K562 (cell line): ENCODE data around the gene TRABD. TPM values are rescaled to one million over a fixed set of nuclear protein-coding genes. Genes with fewer than 3 reads are reported as not detected.

Experiments used
- ATAC-seq: fragments of 200-7000 bp; cut with Tn5 transposase; 3 replicates; pipeline ENCODE4 v1.9.1; 2020; ENCODE audit warnings: moderate library complexity
- BruUV-seq: library from RNA; stranded (reverse); fragments of 400-500 nt; replicated peaks from 2 replicates; lab custom pipeline; 2021; lab: Mats Ljungman, UMichigan
- CTCF ChIA-PET: fragments of 300-600 bp; formaldehyde crosslinking; extraction: SDS; loops from one replicate; lab custom pipeline; 2021; ENCODE audit warnings: low intra/inter-chr PET ratio; lab: Yijun Ruan, JAX
- POLR2A ChIA-PET: fragments of 300-600, 350-650 bp; sonication (Branson Sonifier 250); formaldehyde crosslinking; extraction: SDS; loops from one replicate; lab custom pipeline; 2021; ENCODE audit warnings: antibody characterized with exemption, inconsistent platforms; lab: Yijun Ruan, JAX
- DNase-seq, 4 experiments: peaks; one replicate each; pipeline versions ENCODE4 v3.0.0 to v3.0.0-alpha.2; 2011 to 2018; ENCODE audit warnings: low spot score in 3 of 4, mixed read lengths in 3 of 4; ENCODE audit errors: extremely low read depth in 1 of 4
- FAIRE-seq: peaks from 2 replicates; lab custom pipeline; 2011; peaks lifted over from hg19 to GRCh38; lab: Jason Lieb, UNC
- H2AFZ ChIP-seq: 2 replicates; pipeline ENCODE4 v1.6.0; 2011; ENCODE audit warnings: low read depth, low read length, control low read depth, inconsistent platforms
- H3K27ac ChIP-seq: fragments of 200-600 bp; 3 replicates; pipeline ENCODE4 v1.8.0; 2011; ENCODE audit warnings: low read depth, mild to moderate bottlenecking, control low read depth, inconsistent platforms, low read length, moderate library complexity, mixed read lengths; ENCODE audit errors: extremely low read depth
- H3K27me3 ChIP-seq, 2 experiments: fragments of 300-600 bp in 1 of 2; 2 replicates in 1 of 2; 3 replicates in 1 of 2; pipeline versions ENCODE4 v1.6.0 to v1.8.0; 2011; ENCODE audit warnings: inconsistent platforms in 2 of 2, low read length in 2 of 2, mild to moderate bottlenecking in 1 of 2, mixed read lengths in 1 of 2, moderate library complexity in 1 of 2; ENCODE audit not compliant: control insufficient read depth in 2 of 2, insufficient read depth in 2 of 2
- H3K36me3 ChIP-seq: fragments of 300-600 bp; 3 replicates; pipeline ENCODE4 v1.8.0; 2011; ENCODE audit warnings: mild to moderate bottlenecking, low read length, inconsistent platforms; ENCODE audit not compliant: control insufficient read depth, insufficient read depth
- H3K4me1 ChIP-seq, 2 experiments: fragments of 200-600 bp in 1 of 2; replicated peaks in 1 of 2; 2 replicates in 1 of 2; 3 replicates in 1 of 2; pipeline versions ENCODE4 v1.5.1 to v1.8.0; 2011; ENCODE audit warnings: inconsistent platforms in 2 of 2, low read length in 2 of 2, mild to moderate bottlenecking in 1 of 2, mixed read lengths in 1 of 2, moderate library complexity in 1 of 2; ENCODE audit not compliant: control insufficient read depth in 2 of 2, insufficient read depth in 2 of 2
- H3K4me2 ChIP-seq: 2 replicates; pipeline ENCODE4 v1.6.1; 2011; ENCODE audit warnings: low read length, control low read depth, inconsistent platforms, mixed read lengths; ENCODE audit not compliant: insufficient read depth
- H3K4me3 ChIP-seq: fragments of 200-600 bp; sonication (generic), shearing (Covaris generic); 2 replicates; pipeline ENCODE4 v1.5.1; 2016; ENCODE audit warnings: control low read depth, inconsistent platforms
- H3K79me2 ChIP-seq: fragments of 200-600 bp; 3 replicates; pipeline ENCODE4 v1.8.0; 2011; ENCODE audit warnings: low read length, inconsistent platforms; ENCODE audit not compliant: control insufficient read depth, insufficient read depth
- H3K9ac ChIP-seq, 2 experiments: 2 replicates each; pipeline versions ENCODE4 v1.6.0 to v1.6.1; 2011; ENCODE audit warnings: low read depth in 2 of 2, low read length in 2 of 2, control low read depth in 1 of 2, inconsistent platforms in 1 of 2, mild to moderate bottlenecking in 1 of 2, mixed read lengths in 1 of 2; ENCODE audit not compliant: insufficient read depth in 1 of 2
- H3K9me1 ChIP-seq: one replicate; pipeline ENCODE4 v1.6.0; 2011; ENCODE audit warnings: inconsistent platforms, mild to moderate bottlenecking, low read length, moderate library complexity; ENCODE audit not compliant: control insufficient read depth, insufficient read depth
- H3K9me3 ChIP-seq: replicated peaks from 2 replicates; pipeline ENCODE4 v1.5.1; 2011; ENCODE audit warnings: low read depth, low read length, inconsistent platforms; ENCODE audit not compliant: control insufficient read depth, insufficient read depth
- H4K20me1 ChIP-seq: replicated peaks from 2 replicates; pipeline ENCODE4 v1.6.1; 2011; ENCODE audit warnings: low read length, inconsistent platforms, mixed read lengths; ENCODE audit not compliant: control insufficient read depth, insufficient read depth
- C11orf30 ChIP-seq: fragments of 450-650 bp; IDR thresholded peaks from 2 replicates; pipeline ENCODE4 v1.6.1; 2016; ENCODE audit warnings: low read depth, mild to moderate bottlenecking
- MEF2A ChIP-seq: IDR thresholded peaks from 2 replicates; pipeline ENCODE4 v1.6.1; 2011; ENCODE audit warnings: low read depth, mild to moderate bottlenecking, low read length, moderate library complexity; ENCODE audit not compliant: control insufficient read depth
- RBM22 ChIP-seq: fragments of 200-400 bp; formaldehyde crosslinking; IDR thresholded peaks from 2 replicates; pipeline ENCODE4 v1.6.1; 2018; ENCODE audit warnings: low read length, low read depth; ENCODE audit not compliant: poor library complexity, severe bottlenecking
- YBX1 ChIP-seq: fragments of 450-650 bp; IDR thresholded peaks from 2 replicates; pipeline ENCODE4 v1.7.1; 2016; ENCODE audit warnings: mild to moderate bottlenecking
- WGBS: fragments of 100-300 bp; shearing (Covaris generic); methylation state at CpG from one replicate; pipeline ENCODE4 v1.1.6; 2016; ENCODE audit warnings: low coverage, mixed read lengths; ENCODE audit not compliant: insufficient coverage; ENCODE audit errors: missing lambda C conversion rate; 5-methylcytosine and 5-hydroxymethylcytosine counted together
- in situ Hi-C: fragments of 300-500 bp; cut with MboI; formaldehyde crosslinking; loops from 4 replicates; pipeline ENCODE4 v1.15.0; 2018; ENCODE audit warnings: inconsistent platforms, mixed read lengths
- intact Hi-C: fragments of 100-400 bp; cut with micrococcal nuclease; formaldehyde crosslinking; loops from 2 replicates; pipeline ENCODE4 v1.14.2; 2022
- polyA plus RNA-seq, 8 experiments: library from polyadenylated mRNA; depleted of rRNA in 4 of 8; stranded (reverse) in 5 of 8; unstranded in 3 of 8; fragments of >200 nt; fragmentation: Nextera tagmentation in 2 of 8; fragmentation: Illumina TruSeq in 1 of 8; extraction: Ambion mirVana in 2 of 8; extraction: Trizol in 1 of 8; gene quantifications; 2 replicates each; pipeline versions ENCODE4 v1.2.1 to v1.2.3, GENCODE V29; 2011 to 2014; ENCODE audit warnings: inconsistent platforms in 1 of 8, missing spikeins in 1 of 8
- total RNA-seq, 7 experiments: library from RNA; depleted of rRNA in 6 of 7; stranded (reverse); fragments of >200 nt in 6 of 7; fragmentation: Illumina TruSeq in 2 of 7; extraction: Trizol in 2 of 7; gene quantifications; 2 replicates each; pipeline versions ENCODE4 v1.2.1 to v1.2.3, GENCODE V29; 2011 to 2021; ENCODE audit warnings: low replicate concordance in 1 of 7

Gene TRABD
- total and polyA plus RNA-seq, 9 of the 15 experiments (the other 6 are each of a cell fraction or from before 2014, with no cell fraction given) = 0.08 to 62.9 (median 14.0) TPM

GRCh38 chr22:50153056-50153755, 32.5 kb upstream of the TRABD start:
- in situ Hi-C loops = no loop called here
- H4K20me1 ChIP-seq = peaks cover 5% of the 10 kb centered on the region; the same call in 1 of the 2 replicates
- H3K36me3 ChIP-seq = no peaks in the 10 kb centered on the region
- no peaks in the 10 kb centered on the region for H3K9me3 ChIP-seq
- 34% methylated on average over 10 of the region's 25 CpGs for WGBS
- no peak overlapping the region for H3K4me3 ChIP-seq
- ATAC-seq (no peak), DNase-seq (no peak), FAIRE-seq (no peak)
- H3K79me2 ChIP-seq = no peaks in the 10 kb centered on the region
- no peak overlapping the region for H3K27ac ChIP-seq
- H3K27me3 ChIP-seq = peaks cover 4 to 34% of the 10 kb centered on the region in 2 experiments; a peak in 4 of 5 replicates
- no peak overlapping the region for H2AFZ ChIP-seq
- peaks cover 2 to 30% of the 10 kb centered on the region in 2 experiments; a peak in 4 of 5 replicates for H3K4me1 ChIP-seq
- TF ChIP-seq RBM22 (no peak), C11orf30 (peak; percentile 5; the same call in 1 of the 2 replicates)
- H3K9me1 ChIP-seq = no peaks in the 10 kb centered on the region
- H3K9ac ChIP-seq = no peak overlapping the region
- intact Hi-C loops = no loop called here
- POLR2A ChIA-PET = no interaction called here
- CTCF ChIA-PET = no interaction called here
- no peak overlapping the region for H3K4me2 ChIP-seq
- BruUV-seq = no TSS peak

DNA sequence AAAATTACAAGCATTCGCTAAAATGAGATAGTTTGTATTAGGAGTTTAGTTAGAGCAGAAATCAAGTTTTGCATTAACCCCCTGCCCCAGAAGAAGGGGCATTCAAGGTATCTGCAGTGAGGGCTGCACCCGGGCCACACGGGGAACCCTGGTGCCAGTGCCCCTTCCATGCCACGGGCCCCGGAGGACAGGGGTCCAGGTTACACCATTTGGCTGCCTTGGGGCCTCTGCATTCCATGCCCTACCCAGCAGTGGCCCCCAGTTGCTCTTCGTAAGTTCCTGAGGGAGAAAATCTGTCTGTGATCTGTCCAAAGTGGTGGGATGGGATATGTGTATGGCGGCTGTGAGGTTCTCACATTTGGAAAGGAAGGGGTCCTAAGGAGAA, 32.0 kb upstream of the TRABD start:
- DNase-seq = no peak
- no peak for FAIRE-seq
- Histone ChIP-seq H3K9me3 (no peaks in the 10 kb centered on the region), H3K4me1 (peaks cover 2 to 27% of the 10 kb centered on the region in 2 experiments; a peak in 4 of 5 replicates), H2AFZ (no peak overlapping the region), H3K79me2 (no peaks in the 10 kb centered on the region), H3K27me3 (peaks cover 4 to 39% of the 10 kb centered on the region in 2 experiments; a peak in 4 of 5 replicates), H3K36me3 (no peaks in the 10 kb centered on the region), H3K9me1 (no peaks in the 10 kb centered on the region), H3K4me2 (no peak overlapping the region), H3K9ac (no peak overlapping the region), H3K27ac (no peak overlapping the region), H4K20me1 (peaks cover 5% of the 10 kb centered on the region; the same call in 1 of the 2 replicates), H3K4me3 (no peak overlapping the region)
- no peak for ATAC-seq
- no peak for TF ChIP-seq MEF2A
- TF ChIP-seq YBX1 = no peak
- ChIA-PET POLR2A (no interaction called here), CTCF (no interaction called here)
- intact Hi-C loops = no loop called here
- in situ Hi-C loops = no loop called here
- no TSS peak for BruUV-seq
- 17% methylated on average over 7 of the region's 7 CpGs for WGBS
